Stomach (tissue), 4 donors: ENCODE results near the gene KRT25.

Source experiments
- POLR2A ChIP-seq, 4 donors: fragments of 450-650 bp; IDR thresholded peaks; one replicate each; pipeline ENCODE4 v1.6.1; 2016; ENCODE audit warnings: antibody characterized with exemption in 4 of 4, control low read depth in 2 of 4, mild to moderate bottlenecking in 1 of 4, moderate library complexity in 1 of 4
- POLR2AphosphoS5 ChIP-seq, 3 donors: sonication (generic); formaldehyde crosslinking; IDR thresholded peaks; one replicate each; pipeline ENCODE4 v1.6.1; 2016; ENCODE audit warnings: antibody characterized with exemption in 3 of 3
- TF ChIP-seq, protein P1 (sequence below), 7 experiments: fragments of 450-650 bp in 4 of 7; fragments of 200-600 bp in 3 of 7; sonication (generic) in 3 of 7; IDR thresholded peaks; one replicate each; pipeline ENCODE4 v1.5.1; 2016 to 2019; ENCODE audit warnings: antibody characterized with exemption in 7 of 7, control low read depth in 2 of 7, mild to moderate bottlenecking in 1 of 7

DNA sequence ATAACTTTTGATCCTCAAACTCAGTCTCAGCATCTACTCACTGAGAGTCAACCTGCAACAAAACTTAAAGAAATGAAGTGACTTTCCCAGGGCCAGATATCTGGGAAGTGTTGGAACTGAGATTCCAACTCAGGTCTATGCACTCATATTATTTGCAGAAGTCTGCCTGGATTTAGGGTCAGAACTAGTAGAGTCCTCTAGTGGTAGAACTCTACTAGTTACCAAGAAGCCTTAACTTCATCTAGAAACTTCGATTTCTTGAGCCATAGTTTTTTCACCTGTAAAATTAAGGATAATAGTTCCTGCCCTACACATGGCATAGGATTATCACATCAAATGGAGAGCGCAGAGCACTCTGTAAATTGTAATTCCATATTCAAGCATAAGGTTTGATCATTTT, 28.2 kb downstream of the KRT25 start:
- TF ChIP-seq, protein P1, sequence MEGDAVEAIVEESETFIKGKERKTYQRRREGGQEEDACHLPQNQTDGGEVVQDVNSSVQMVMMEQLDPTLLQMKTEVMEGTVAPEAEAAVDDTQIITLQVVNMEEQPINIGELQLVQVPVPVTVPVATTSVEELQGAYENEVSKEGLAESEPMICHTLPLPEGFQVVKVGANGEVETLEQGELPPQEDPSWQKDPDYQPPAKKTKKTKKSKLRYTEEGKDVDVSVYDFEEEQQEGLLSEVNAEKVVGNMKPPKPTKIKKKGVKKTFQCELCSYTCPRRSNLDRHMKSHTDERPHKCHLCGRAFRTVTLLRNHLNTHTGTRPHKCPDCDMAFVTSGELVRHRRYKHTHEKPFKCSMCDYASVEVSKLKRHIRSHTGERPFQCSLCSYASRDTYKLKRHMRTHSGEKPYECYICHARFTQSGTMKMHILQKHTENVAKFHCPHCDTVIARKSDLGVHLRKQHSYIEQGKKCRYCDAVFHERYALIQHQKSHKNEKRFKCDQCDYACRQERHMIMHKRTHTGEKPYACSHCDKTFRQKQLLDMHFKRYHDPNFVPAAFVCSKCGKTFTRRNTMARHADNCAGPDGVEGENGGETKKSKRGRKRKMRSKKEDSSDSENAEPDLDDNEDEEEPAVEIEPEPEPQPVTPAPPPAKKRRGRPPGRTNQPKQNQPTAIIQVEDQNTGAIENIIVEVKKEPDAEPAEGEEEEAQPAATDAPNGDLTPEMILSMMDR (IDR thresholded peaks at IDR 0.05) = peak in 2 of 7 experiments; percentile 38 to 42
- no peak for TF ChIP-seq POLR2A (IDR thresholded peaks at IDR 0.05)
- TF ChIP-seq POLR2AphosphoS5 (IDR thresholded peaks at IDR 0.05) = no peak
